A673 (cell line): ENCODE data around the gene VPS11. TPM values are rescaled to one million over a fixed set of nuclear protein-coding genes. Genes with fewer than 3 reads are reported as not detected.

Source experiments
- BruUV-seq: library from RNA; stranded (reverse); fragments of 400-500 nt; replicated peaks from 2 replicates; lab custom pipeline; 2021; lab: Mats Ljungman, UMichigan
- CTCF ChIA-PET: fragments of 300-600 bp; sonication (Branson Sonifier 250); formaldehyde crosslinking; loops from one replicate; lab custom pipeline; 2022; ENCODE audit warnings: antibody characterized with exemption; lab: Charles Lee
- POLR2A ChIA-PET: fragments of 300-600 bp; sonication (Branson Sonifier 250); formaldehyde crosslinking; loops from one replicate; lab custom pipeline; 2022; ENCODE audit warnings: antibody characterized with exemption; ENCODE audit not compliant: low non-redundant PET; lab: Charles Lee
- DNase-seq: peaks from one replicate; pipeline ENCODE4 v3.0.0-alpha.2; 2015; ENCODE audit warnings: low spot score
- H3K27ac ChIP-seq: fragments of 200-600 bp; sonication (generic); 2 replicates; pipeline ENCODE4 v1.5.1; 2016; ENCODE audit warnings: mixed run types, low read depth, mild to moderate bottlenecking, mixed read lengths, antibody characterized with exemption, low read length; ENCODE audit not compliant: poor library complexity, severe bottlenecking
- H3K27me3 ChIP-seq: fragments of 200-600 bp; sonication (generic); replicated peaks from 2 replicates; pipeline ENCODE4 v1.6.1; 2017; ENCODE audit warnings: mixed run types, low read depth, mild to moderate bottlenecking, mixed read lengths, antibody characterized with exemption, low read length; ENCODE audit not compliant: insufficient read depth, poor library complexity
- H3K36me3 ChIP-seq: fragments of 200-600 bp; sonication (generic); 2 replicates; pipeline ENCODE4 v1.6.1; 2016; ENCODE audit warnings: mixed run types, mild to moderate bottlenecking, mixed read lengths, antibody characterized with exemption, low read length; ENCODE audit not compliant: insufficient read depth, poor library complexity, severe bottlenecking
- H3K4me1 ChIP-seq: fragments of 200-600 bp; sonication (generic); 2 replicates; pipeline ENCODE4 v1.6.1; 2017; ENCODE audit warnings: mixed run types, mild to moderate bottlenecking, mixed read lengths, antibody characterized with exemption, low read length; ENCODE audit not compliant: insufficient read depth, poor library complexity, severe bottlenecking
- H3K4me3 ChIP-seq: fragments of 200-600 bp; sonication (generic); 2 replicates; pipeline ENCODE4 v1.5.1; 2016; ENCODE audit warnings: low read depth, mixed run types, mild to moderate bottlenecking, mixed read lengths, low read length; ENCODE audit not compliant: poor library complexity, severe bottlenecking
- H3K9me3 ChIP-seq: fragments of 200-600 bp; sonication (generic); 2 replicates; pipeline ENCODE4 v1.6.1; 2016; ENCODE audit warnings: mixed run types, low read depth, mild to moderate bottlenecking, mixed read lengths, antibody characterized with exemption, low read length; ENCODE audit not compliant: poor library complexity, severe bottlenecking
- CTCF ChIP-seq: fragments of 300-800, 200-600 bp; sonication (generic); conservative IDR thresholded peaks from 2 replicates; pipeline ENCODE4 v1.5.1; 2017; ENCODE audit warnings: low read depth, mild to moderate bottlenecking, antibody characterized with exemption, low read length, moderate library complexity, mixed read lengths
- EZH2 ChIP-seq: fragments of 200-600 bp; sonication (generic); IDR thresholded peaks from 2 replicates; pipeline ENCODE4 v1.6.1; 2017; ENCODE audit warnings: borderline replicate concordance, low read depth, mild to moderate bottlenecking, mixed read lengths, antibody characterized with exemption, low read length; ENCODE audit not compliant: poor library complexity, severe bottlenecking
- intact Hi-C: fragments of 100-400 bp; cut with micrococcal nuclease; formaldehyde crosslinking; loops from one replicate; pipeline ENCODE4 v1.10.0; 2022; ENCODE audit not compliant: unreplicated experiment
- total RNA-seq: library from RNA; stranded (reverse); gene quantifications from 2 replicates; pipeline ENCODE4 v1.2.3, GENCODE V29; 2021

The VPS11 gene
- total RNA-seq, 1 experiment from 2014 or later: 26.7 TPM

DNA sequence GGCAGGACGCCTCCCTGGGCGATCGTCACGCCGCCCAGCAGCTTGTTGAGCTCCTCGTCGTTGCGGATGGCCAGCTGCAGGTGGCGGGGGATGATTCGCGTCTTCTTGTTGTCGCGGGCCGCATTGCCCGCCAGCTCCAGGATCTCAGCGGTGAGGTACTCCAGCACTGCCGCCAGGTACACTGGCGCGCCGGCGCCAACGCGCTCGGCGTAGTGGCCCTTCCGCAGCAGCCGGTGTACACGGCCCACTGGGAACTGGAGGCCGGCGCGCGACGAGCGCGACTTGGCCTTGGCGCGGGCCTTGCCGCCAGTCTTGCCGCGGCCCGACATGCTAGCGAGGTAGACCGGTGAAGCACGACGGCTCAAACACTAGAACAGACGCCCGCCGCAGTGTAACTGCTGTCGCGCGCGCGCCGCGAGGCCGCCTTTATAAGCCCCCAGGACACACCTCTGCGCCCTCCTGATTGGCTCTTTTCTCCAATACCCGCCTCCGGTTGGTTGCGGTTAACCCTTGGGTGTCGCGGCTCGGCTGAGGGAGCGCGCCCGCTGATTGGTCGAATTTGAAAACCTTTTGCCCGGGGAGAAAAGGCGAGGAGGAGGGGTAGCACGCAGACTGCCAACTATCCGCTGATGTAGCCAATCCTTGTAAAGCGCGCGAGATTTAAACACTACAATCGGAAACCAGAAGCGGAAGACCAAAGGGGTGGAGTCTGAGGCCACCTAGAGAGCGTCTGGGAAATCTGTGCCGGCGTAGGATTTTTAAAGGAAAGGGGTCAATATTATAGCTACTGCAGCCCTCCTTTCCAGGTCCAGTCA is 27.7 kb downstream of the VPS11 start:
- peaks cover 75% of the 10 kb centered on the region for H3K36me3 ChIP-seq
- H3K4me3 ChIP-seq: peak overlapping the region; percentile 92
- H3K4me1 ChIP-seq: peaks cover 36% of the 10 kb centered on the region
- CTCF ChIA-PET: interaction anchor here (0.6 to 1.9 kb wide), 6 partner anchors 10 to 915 kb away, joined by 3 to 5 read pairs (median 3); partner anchors contain the start of genes CBL, HMBS and VPS11
- peak; percentile 100 for DNase-seq
- POLR2A ChIA-PET: interaction anchor here (0.6 to 1.9 kb wide), 6 partner anchors 10 to 114 kb away, joined by 3 to 24 read pairs (median 3); no protein-coding TSS in a partner anchor
- intact Hi-C loops: no loop called here
- no peaks in the 10 kb centered on the region for H3K27me3 ChIP-seq
- peak overlapping the region; percentile 95 for H3K27ac ChIP-seq
- TF ChIP-seq CTCF (0 out of 2 replicates have a peak, but pooled peaks have one; percentile 6), EZH2 (no peak)
- TSS peak; percentile 55 for BruUV-seq
- H3K9me3 ChIP-seq: no peaks in the 10 kb centered on the region

GRCh38 chr11:119099711-119100110 is 32.1 kb downstream of the VPS11 start:
- no peak for DNase-seq
- ChIA-PET CTCF (no interaction called here), POLR2A (no interaction called here)
- Histone ChIP-seq H3K27ac (no peak overlapping the region), H3K27me3 (no peaks in the 10 kb centered on the region), H3K36me3 (peaks cover 35% of the 10 kb centered on the region), H3K4me3 (peak overlapping the region; percentile 87), H3K4me1 (peaks cover 18% of the 10 kb centered on the region), H3K9me3 (no peaks in the 10 kb centered on the region)
- TF ChIP-seq CTCF (no peak), EZH2 (no peak)
- intact Hi-C loops: loop anchor here (5.0 kb wide), 4 partner anchors 32 to 223 kb away; partner anchors contain the start of genes BCL9L, RPS25, TRAPPC4 and VPS11
- no TSS peak for BruUV-seq

DNA sequence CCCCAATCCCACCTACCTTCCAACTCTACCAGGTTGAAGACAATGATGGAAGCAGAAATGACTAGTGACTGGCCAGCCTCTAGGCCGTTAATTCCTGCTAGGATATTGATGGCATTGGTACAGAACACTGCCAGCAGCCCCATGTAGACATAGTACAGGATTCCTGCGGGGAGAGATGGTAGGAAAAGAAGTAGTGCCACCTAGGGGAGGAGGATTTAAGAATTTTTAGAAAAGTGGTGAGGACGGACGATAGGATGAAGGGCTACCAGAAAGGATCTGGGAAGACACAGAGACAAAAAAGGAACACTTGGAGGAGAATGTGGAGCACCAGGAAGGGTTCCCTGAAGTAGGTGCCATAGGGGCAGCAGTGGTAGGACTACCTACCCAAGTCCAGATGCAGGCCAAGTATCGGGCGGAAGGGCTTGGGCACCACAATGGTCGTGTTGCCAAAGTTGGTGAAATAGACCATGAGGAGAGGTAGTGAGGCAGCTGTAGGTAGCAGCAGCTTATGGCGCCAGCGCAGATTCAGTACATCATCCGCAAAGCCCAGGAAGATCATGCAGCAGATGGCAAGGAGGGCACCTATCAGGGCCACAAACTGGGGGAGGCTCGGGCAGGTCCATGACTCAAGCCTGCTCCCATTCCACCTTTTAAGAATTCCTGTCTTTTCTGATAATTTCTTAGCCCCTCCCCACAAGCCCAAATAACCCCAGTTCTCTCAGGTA is 32.8 kb downstream of the VPS11 start:
- ChIA-PET POLR2A (no interaction called here), CTCF (no interaction called here)
- Histone ChIP-seq H3K27me3 (no peaks in the 10 kb centered on the region), H3K4me3 (peak overlapping the region; percentile 87), H3K27ac (peak overlapping the region; percentile 92), H3K4me1 (peaks cover 18% of the 10 kb centered on the region), H3K9me3 (no peaks in the 10 kb centered on the region), H3K36me3 (peaks cover 35% of the 10 kb centered on the region)
- peak; percentile 78 for TF ChIP-seq CTCF
- TF ChIP-seq EZH2: no peak
- DNase-seq: peak; percentile 87
- BruUV-seq: no TSS peak
- intact Hi-C loops: loop anchor here (5.0 kb wide), 4 partner anchors 33 to 222 kb away; partner anchors contain the start of genes BCL9L, RPS25, TRAPPC4 and VPS11
